MM.1S (cell line): Measurements from ENCODE around the gene EXOSC6.
"Not testable (repeated sequence)": the region's sequence is repeated elsewhere in the genome, so short reads cannot be mapped to it uniquely, and the experiment has no call there.

ENCODE experiments used
- CTCF ChIP-seq: fragments of 300-600 bp; sonication (generic); IDR thresholded peaks from 2 replicates; pipeline ENCODE4 v1.5.1; 2016; ENCODE audit warnings: antibody characterized with exemption, low read length, mixed read lengths
- EZH2phosphoT487 ChIP-seq: fragments of 300-600 bp; sonication (generic); IDR thresholded peaks from 2 replicates; pipeline ENCODE4 v1.6.1; 2018; ENCODE audit warnings: antibody characterized with exemption, low read length

GRCh38 chr16:70259903-70260302 is 8.2 kb upstream of the EXOSC6 start:
- TF ChIP-seq CTCF, EZH2phosphoT487: not testable (repeated sequence)
